NCI-H128 (cell line): ENCODE results near the gene KRTAP10-2.

Source experiments
- DNase-seq: peaks from one replicate; lab custom pipeline; 2025; ENCODE audit not compliant: unreplicated experiment; lab: John Stamatoyannopoulos, UW

Gene KRTAP10-2

GRCh38 chr21:44540741-44541288 lies 10.5 kb downstream of the KRTAP10-2 start:
- DNase-seq, result no peak

GRCh38 chr21:44539991-44540666 lies 11.2 kb downstream of the KRTAP10-2 start, which contains the start of gene KRTAP10-1:
TSS of gene KRTAP10-1 (minus strand) at chr21:44540195. CDS start at chr21:44540150, 45 bp downstream.
- DNase-seq, result no peak

GRCh38 chr21:44539046-44539445 lies 12.3 kb downstream of the KRTAP10-2 start:
- no peak for DNase-seq

- DNase-seq, result no peak
Observed at GRCh38 chr21:44537930-44538911, 13.1 kb downstream of the KRTAP10-2 start.

GRCh38 chr21:44535963-44536362 lies 15.3 kb downstream of the KRTAP10-2 start:
- DNase-seq, result no peak

- DNase-seq, result no peak
Observed at GRCh38 chr21:44534688-44535087, 16.6 kb downstream of the KRTAP10-2 start.

- DNase-seq, result no peak
Observed at GRCh38 chr21:44533891-44534627, 17.2 kb downstream of the KRTAP10-2 start.

GRCh38 chr21:44533121-44533890 lies 18.0 kb downstream of the KRTAP10-2 start:
- DNase-seq, result no peak

GRCh38 chr21:44532712-44533111 lies 18.6 kb downstream of the KRTAP10-2 start:
- DNase-seq, result no peak

- no peak for DNase-seq
Observed at GRCh38 chr21:44531606-44532564, 19.4 kb downstream of the KRTAP10-2 start.

- DNase-seq, result no peak
Observed at GRCh38 chr21:44530903-44531605, 20.3 kb downstream of the KRTAP10-2 start.

GRCh38 chr21:44530221-44530902 lies 20.9 kb downstream of the KRTAP10-2 start:
- DNase-seq, result no peak

GRCh38 chr21:44529503-44530125 lies 21.7 kb downstream of the KRTAP10-2 start:
- no peak for DNase-seq

- DNase-seq, result no peak
Observed at GRCh38 chr21:44529011-44529421, 22.3 kb downstream of the KRTAP10-2 start.

GRCh38 chr21:44528634-44528995 lies 22.7 kb downstream of the KRTAP10-2 start:
- DNase-seq, result no peak

GRCh38 chr21:44527983-44528633 lies 23.2 kb downstream of the KRTAP10-2 start:
- DNase-seq, result no peak
